Measurements from ENCODE around the gene NDEL1.
A peak's percentile ranks its signal among the peaks of the same experiment; 100 is the strongest.

NDEL1 gene

DNA sequence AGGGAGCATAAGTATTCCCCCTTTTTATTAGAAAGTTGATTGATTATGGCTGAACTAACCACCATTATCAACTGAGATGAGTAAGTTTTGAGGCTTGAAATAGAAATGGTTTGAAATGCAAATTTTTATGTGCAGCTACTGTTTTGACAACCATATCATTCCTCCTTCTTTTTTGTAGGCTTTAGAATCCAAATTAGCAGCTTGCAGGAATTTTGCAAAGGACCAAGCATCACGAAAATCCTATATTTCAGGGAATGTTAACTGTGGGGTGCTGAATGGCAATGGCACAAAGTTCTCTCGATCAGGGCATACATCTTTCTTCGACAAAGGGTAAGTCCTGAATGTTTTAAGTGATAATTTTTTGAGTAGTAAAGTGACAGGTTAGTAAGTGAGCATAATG, 24.1 kb downstream of the NDEL1 start:
- no peak for DNase-seq

DNA sequence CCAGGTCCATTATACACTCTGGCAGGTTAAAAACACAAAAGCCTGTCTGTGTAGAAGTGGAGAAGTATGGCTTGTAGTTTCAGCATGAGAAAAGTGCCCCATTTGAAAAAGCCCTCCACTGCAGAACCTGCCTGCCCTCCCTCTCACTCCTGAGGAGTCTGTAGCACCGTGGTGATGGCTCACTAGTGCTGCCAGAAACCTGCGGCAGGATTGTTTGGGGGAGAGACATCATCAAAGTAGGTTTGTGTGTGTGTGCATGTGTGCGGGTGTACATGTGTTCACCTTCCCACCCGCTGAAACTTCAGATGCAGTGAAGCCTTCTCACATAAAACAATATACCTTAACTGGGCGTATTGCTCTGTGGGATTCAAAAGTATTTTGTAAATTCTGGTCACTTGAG, 26.9 kb downstream of the NDEL1 start:
- DNase-seq, result peak; percentile 16

DNA sequence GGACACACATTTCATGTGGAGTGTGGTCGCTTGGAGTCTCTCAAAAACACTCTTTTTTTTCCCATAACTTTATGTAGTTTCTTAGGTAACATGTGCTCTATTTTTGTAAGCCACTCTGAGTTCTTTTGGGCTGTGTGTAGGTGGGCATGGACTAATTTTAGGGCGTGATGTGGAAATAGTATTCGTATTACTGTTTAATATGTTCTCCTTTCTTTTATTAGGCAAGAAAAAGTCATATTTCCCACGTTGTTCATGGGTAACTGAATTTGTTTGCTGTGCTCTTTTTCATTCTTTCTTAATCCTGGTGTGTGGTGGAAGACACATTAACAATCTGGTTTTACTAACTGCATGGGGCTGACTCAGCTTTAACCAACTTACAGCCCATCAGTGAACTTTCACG, 27.4 kb downstream of the NDEL1 start:
- no peak for DNase-seq

DNA sequence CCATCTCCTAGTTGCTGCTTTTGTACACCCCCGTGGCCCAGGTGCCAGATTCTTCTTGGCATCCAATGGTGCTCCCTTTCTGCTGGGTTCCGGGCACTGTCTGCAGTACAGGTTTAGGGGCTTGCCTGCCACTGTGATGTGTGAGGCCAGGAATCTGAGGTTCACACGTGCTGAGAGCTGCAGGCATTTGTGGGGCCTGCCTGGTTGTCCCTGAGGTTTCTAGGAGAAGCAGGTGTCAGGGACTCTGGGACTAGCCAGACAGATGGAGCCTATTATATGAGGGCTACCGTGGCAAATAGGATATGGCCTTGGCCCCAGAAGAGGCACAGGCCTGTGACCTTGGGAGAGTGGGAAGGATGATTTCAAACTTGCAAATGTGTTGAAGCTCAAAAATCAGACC, 29.3 kb downstream of the NDEL1 start:
- peak; percentile 10 for DNase-seq

DNA sequence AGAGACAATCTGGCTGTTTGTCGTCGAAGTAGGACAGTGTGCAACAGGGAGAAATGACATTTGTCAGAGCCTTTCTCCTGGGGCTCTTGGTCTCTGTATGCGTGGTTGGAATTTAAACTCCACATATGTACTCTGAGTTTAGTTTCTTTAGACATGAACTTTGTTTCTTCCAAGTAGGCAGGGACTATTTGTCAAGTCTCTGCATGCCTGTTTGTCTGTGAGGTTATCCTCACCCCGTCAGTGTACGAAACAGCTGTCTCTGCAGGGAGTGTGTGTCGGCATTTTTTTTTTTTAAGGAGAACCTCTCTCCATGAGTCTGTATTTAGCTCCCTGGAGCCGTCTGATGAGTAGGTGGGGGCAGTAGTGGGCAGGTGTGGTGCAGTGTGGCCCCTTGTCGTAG, 29.7 kb downstream of the NDEL1 start:
- DNase-seq, result no peak

DNA sequence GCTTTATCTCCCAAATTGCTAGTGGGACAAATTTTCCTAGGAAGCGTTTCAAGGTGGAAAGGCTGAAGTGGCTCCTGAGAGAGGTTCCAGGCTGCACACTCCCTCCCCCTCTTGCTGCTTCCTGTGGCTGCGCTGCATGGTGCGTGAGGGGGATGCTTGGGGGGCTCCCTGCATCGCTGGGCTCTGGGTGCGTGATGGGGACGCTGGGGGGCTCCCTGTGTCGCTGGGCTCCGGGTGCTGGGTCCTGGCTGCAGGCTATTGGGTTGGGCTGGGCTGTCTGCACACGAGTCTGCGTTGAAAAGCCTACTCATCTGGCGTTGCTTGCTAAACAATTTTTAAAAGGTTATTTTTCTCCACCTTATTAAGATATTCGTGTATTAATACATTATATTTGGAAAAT, 30.1 kb downstream of the NDEL1 start:
- no peak for DNase-seq

DNA sequence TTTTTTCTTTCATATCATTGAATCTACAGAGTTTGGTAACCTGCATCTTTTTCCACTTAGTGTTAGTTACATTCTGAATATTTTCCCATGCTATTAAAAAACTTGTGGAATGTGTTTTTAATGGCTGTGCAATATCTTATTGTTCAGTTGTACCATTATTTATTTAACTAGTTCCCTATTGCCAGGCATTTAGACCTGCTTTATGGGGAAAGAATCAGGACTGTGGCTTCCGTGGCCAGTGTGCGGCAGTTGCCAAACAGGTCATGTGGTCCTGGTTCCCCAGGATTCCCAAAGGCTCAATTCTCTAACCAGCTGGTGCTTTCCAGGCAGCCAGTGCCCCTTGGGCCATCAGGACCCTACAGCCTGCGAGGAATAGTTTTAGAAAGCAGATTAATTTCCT, 30.8 kb downstream of the NDEL1 start:
- DNase-seq, result no peak

DNA sequence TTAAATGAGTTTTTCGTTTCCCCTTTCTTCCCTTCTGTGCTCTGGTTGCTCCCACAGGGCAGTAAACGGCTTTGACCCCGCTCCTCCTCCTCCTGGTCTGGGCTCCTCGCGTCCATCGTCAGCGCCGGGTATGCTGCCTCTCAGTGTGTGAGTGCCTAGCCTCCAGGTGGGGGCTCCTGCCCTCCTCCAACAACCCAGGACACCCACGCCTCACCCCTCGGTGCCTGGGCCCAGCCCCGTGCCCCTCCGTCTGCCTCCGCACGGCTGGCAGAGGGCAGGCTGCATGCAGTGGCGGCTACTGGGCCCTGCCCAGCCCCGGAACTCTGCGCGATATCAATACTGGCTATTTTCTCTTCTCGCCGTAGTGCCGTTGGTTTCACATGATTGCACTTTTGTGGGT, 31.2 kb downstream of the NDEL1 start:
- peak; percentile 16 for DNase-seq

DNA sequence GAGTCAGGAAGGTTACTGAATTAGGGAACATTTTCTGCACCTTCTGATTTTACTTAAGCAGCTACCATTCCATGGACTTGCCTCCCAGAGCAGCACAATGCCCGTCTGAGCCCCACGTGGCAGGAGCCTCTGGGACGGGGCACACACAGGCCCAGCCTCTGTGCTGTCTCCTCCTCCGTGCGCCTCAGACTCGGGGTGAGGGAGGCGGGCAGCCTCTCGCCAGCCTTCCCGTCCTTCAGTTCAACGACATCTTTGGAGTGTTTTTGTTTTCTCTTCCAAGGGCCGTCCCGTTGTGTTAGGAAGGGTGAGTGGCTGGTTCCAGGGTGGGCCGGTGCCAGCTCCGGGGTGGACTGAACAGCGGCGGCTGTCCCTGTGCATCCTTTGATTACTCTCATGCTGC, 31.8 kb downstream of the NDEL1 start:
- peak; percentile 8 for DNase-seq

DNA sequence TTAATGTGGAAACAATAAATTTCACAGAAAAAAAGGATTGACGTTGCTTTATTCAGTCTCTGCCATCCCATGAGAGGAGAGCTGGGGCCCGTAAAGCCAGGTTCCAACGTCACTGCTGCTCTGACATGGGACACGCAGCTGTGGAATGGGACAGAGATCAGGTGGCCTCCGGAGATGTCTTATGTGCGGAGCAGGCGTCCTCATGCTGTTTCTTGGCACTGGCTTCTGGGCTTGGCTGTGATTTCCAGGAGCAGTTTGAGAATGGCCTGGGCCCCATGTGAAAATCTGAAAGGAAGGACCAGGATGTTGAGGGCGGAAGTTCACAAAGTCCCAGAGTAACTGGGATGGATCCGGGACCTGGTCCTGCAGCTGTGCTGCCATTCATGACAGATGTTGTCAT, 32.4 kb downstream of the NDEL1 start:
- peak; percentile 9 for DNase-seq

DNA sequence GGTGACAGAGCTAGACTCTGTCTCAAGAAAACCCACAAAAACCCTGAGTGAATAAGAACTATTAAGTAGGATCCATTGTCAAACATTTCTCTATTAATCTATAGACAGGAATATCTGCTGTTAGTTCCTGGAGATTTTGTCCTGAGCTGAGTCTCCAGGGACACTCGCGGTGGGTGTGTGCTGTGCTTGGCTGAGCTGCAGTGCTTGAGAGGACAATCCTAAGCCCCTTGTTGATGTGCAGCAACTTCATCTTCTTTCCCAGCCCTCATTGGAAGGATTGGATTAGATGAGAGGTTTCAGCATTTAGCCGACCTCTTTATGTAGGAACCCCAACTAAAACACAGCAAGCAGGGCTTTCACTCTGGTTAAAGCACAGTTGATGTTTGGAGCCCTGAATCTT, 33.3 kb downstream of the NDEL1 start:
- DNase-seq, result no peak

DNA sequence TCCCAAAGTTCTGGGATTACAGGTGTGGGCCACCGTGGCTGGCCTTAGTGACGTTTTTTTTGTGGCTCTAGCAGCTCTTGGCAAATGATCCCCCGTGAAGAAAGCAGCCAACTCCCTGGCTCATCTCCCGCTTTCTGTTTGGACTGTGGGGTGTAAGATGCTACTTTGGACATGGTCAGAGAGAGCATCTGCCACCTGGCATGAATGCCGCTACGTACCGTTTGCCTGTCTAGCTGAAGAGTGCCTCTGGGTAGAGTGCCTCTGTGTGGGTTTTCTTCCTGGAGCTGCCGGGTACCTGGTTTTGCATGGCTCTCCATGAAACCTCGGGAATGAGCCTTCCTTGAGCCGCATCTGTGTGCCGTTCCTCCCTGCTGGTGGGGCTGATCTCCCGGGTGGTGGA, 34.3 kb downstream of the NDEL1 start:
- no peak for DNase-seq

DNA sequence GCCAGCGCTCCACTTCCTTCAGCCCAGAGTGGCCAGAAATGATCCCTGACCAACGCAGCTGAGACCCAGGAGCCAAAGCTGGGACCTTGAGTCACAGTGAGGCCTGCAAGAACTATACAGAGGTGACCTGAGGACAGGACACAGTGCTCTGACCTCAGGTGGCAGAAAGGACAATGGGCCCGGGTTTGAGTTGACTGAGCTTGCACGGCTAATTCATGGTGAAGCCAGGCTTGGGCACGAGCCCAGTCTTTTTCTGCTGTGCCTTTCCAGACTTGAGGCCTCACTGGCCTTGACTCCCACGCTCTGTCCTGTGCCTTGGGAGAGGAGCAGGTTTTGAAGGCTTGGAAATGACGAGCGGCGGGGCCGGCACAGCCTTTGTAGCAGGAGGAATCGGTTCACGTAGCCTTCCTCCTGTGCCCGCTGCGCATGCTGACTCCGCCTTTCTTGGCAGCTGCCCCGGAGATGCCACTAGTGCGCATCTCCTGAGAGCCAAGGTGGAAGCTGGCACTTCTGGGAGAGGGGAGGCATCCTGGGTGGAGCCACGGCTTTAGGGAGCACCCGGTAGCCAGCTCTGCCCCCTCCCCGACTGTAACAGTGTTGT, 34.9 kb downstream of the NDEL1 start:
- peak; percentile 19 for DNase-seq

DNA sequence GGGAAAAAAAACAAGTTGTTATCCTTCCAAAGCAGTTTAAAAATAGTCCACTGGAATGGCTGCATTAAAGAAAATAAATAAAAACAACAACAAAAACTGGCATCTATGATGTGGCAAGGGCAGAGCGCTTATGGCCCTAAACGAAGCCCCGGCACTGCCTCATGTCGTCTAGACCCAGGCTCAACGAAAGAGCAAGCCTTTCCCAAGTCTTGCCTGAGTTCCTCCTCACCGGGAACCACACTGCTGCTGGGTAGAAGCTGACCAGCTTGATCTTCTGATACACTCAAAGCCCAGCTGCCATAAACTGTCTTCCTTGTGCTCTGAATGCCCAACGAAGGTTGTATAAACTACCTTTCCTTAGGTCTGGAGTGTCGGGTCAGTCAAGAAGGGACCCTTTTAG, 37.0 kb downstream of the NDEL1 start:
- peak; percentile 15 for DNase-seq

DNA sequence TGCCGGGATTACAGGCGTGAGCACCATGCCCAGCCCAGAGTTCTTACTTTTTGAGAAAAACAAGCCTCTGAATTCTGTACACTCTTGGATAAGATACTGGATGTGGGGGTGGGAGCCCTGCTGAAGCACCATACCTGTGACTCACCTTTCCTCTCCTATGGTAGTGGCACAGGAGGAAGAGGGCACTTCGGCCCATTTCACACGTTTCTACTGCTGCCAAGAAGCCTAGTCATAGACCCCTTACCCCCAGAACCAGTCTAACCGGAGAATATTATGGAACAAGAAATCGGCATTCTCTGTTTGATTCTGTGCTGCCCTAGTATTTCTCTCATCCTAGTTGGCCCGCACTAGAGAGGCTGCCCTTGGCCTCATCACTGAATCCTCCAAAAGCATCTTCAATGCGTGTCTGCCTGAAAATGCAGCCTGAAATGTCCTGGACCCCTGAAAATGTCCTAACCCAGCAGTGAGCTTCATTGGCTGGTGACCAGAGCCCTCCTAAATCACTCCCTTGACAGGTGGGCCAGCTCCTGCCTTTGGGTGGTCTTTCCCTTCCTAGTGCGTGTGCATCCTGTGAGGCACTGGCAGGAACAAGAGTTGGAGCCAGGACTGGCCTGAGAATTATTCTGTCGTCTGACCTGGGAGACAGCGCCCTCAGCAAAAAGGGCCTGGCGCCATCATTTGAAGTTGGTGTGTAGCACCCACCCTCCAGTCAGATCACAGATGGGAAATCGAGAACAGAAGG, 37.9 kb downstream of the NDEL1 start:
- DNase-seq, result peak; percentile 7

DNA sequence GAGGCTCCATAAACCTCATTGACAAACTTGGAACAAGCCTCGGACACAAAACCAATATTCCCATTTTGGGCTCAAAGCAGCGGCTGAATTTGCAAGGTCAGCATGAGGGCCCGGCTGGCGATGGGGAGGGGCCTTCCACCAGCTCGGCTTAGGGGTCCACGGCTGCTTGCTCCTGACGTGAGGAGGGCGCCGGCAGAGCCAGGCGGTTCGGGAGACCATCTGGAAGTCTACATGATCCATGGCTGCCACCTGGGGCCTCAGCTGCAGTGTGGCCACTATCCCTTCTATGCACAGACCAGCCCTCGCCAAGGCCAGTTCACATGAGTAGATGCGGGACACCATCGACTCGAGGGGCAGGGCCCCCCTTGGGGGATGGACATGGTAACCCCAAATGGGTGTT, 39.1 kb downstream of the NDEL1 start:
- peak; percentile 16 for DNase-seq

DNA sequence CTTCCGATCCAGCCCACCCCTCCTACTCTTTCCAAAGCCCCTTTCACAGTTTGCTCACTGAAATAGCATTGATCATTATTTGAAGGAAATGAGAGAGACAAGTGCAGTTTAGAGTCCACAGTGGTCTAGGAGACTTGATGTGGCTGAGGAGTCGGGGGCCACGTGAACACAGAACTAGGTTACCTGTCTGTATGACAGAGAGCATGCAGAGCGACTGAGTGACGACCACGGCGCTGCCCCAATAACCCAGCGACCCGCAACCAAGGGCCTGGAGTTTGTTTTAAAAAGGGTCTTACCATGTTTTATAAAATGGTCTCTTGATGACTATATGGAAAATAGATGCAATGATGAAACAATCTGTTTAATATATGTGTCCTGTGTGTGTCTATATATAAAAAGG, 39.5 kb downstream of the NDEL1 start:
- peak; percentile 16 for DNase-seq

DNA sequence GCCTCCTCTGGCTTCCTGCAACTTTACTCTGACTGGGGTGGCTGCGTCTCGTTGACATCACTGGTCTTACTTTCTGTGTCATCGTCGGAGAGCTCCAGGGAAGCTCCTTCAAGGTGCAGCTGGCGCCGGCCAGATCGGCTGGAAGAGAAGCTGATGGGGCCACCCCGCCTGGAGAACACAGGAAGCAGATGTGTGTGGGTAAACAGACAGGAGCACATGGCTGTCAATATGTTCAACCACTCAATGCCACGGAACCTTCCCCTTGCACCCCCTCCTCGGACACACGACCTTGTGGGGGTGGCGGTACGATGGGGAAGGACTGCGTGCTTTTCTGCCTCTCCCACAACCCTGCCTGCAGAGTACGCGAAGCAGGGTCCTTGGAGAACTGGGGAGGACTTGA, 40.1 kb downstream of the NDEL1 start:
- peak; percentile 10 for DNase-seq

DNA sequence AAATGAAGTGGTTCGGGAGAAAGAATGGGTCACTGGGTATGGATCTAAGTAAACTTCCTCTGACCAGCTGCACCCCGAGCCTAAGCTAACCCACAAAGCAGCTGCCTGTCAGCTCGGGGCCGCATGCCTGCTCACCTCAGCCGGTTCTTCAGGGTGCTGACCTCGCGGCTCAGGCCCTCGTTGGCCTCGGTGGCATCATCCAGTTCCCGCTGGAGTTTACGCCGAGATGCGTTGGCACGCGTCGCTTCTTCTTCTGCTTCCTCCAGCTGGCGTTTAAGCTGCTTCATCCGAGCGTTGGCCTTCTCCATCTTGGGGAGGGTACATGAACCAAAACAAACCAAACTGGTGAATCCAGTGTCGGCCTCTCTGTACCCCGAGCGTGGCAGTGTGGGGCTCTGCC, 41.1 kb downstream of the NDEL1 start:
- peak; percentile 18 for DNase-seq

DNA sequence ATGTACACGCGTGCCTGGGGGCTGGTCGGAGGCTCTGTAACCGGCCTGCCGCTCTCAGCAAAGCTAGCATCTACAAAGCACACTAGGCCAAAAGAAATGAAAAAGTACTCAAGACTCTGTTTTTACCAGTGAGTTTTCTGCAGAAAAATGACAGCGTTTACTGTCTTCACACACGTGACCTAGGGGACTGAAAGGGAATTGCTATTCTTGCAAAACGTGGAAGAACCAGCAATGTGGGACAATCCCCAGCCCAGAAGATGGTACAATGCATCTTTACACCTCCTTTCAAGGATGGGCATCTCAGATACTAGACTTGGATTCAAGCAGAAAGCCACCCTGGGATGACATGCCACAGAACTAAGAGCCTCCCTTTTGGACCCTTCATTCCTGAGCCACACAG, 41.5 kb downstream of the NDEL1 start:
- DNase-seq, result no peak

DNA sequence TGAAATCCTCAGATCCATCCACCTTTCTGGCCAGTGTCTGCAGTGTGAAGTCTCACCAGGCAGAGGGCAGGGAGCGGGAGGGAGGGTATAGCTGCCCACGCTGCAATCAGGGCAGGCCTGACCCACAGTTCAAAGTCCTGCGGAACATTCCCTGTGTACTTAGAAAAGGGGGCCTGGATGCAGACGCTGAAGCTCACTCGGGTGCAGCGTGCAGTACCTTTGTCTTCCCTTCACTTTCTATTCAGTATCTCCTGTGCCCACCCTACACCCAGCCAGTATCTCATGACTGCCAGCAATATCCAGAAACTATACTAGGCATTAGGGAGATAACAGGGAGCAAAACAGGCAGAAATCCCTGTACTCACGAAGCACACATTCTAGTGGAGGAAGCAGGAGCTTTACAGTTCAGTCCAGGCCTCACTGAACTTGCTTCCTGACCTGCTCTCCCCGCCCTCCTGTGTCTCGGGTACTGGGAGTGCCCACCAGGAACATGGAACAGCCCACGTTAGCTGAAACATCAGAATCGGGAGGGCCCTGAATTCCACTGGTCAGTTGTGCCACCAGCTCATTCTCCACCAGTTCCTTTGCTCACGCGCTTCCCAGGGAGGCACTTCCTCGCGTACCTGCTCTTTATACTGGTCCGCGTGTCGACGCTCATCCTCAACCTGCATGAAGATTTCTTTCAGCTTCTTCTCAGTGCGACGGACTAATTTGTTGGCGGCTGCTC, 42.2 kb downstream of the NDEL1 start:
- peak; percentile 4 for DNase-seq

DNA sequence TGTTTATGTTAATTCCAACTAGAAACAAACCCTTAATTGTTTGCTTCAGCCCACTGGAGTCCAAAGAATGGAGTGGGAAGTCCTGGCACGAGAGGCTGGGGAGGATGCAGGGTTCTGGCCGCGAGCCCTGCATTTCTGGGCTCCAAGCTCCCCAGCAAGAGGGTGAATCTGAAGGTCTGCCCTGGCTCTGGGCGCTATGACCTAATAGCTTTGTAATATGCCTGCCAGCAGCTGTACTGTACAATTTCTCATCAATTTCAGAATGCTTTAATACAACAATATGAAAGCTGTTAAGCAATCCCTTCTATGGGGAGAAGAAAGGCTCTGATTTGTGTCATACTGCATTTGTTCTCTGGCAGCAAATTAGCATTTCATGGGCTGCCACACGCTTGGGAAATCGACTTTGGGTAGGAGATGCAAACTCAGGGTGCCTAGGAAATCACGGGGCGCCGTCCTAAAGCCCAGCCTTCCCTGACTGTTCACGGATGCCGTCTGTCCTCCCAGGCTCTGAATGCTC, 43.8 kb downstream of the NDEL1 start:
- no peak for DNase-seq

DNA sequence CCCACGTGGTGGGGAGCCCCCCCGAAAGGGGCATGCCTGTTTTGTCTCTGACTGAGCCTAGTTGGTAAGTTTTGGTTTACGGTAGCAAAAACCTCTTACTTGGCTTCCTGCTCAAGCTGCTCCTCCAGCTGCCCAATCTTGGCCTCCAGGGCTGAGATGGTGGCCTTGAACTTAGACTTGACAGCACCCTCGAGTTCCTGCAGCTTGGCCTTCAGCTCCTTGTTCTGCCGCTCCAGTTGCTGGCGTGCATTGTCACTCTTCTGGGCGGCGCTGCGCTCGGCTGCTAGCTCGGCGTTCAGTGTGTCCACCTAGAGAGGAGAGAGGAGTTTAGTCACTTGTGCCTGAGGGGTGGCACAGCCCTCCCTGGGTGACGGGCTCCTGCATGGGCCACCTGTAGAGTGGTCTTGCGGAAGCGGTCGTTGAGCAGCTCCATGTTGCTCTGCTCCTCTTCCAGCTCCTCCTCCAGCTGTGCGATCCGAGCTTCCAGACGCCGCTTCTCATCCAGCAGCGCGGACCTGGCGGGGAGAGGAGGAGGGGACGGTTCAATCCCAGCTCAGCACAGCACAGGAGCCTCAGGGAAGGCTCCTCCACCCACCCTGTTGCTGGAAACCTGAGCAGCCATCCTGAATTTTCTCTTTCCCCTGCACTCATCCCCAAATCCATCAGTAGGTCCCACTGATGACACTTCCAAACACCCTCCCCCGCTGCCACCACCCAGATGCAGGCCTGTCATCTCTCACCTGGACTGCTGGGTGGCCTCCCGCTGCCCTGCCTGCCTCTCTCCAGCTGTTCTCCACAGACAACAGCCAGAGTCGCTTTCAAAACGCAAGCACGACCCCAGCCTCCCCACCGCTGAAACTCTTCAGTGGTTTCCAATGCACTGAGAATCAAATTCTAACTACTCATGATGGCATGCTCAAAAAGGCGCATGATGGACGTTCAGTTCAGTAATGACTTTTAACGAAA, 44.6 kb downstream of the NDEL1 start:
- no peak for DNase-seq

Measured in stimulated activated CD8-positive, alpha-beta memory T cell treated with anti-CD3 and anti-CD28 coated beads, Interleukin-4, amount 100 ng/mL, for 48 hours (primary cell).